HEK293 (cell line): ENCODE results near the gene AXIN1.

Source experiments
- CTCF ChIP-seq: fragments of 450-650 bp; formaldehyde crosslinking; IDR thresholded peaks from 2 replicates; pipeline ENCODE4 v1.5.1; 2016; ENCODE audit warnings: missing biosample characterization, missing genetic modification characterization
- GLIS1 ChIP-seq: fragments of 450-650 bp; formaldehyde crosslinking; IDR thresholded peaks from 2 replicates; pipeline ENCODE4 v1.5.1; 2016; ENCODE audit warnings: missing biosample characterization, missing genetic modification characterization
- PRDM1 ChIP-seq: fragments of 450-650 bp; formaldehyde crosslinking; IDR thresholded peaks from 2 replicates; pipeline ENCODE4; 2016; ENCODE audit warnings: missing biosample characterization, missing genetic modification characterization
- SALL2 ChIP-seq: fragments of 450-650 bp; formaldehyde crosslinking; IDR thresholded peaks from 2 replicates; pipeline ENCODE4 v1.5.0; 2017; ENCODE audit warnings: missing biosample characterization, mild to moderate bottlenecking, missing genetic modification characterization, borderline replicate concordance
- ZFP3 ChIP-seq: fragments of 450-650 bp; formaldehyde crosslinking; IDR thresholded peaks from 2 replicates; pipeline ENCODE4 v1.5.1; 2016; ENCODE audit warnings: low read depth, missing biosample characterization, missing genetic modification characterization
- ZFP37 ChIP-seq: fragments of 450-650 bp; formaldehyde crosslinking; IDR thresholded peaks from 2 replicates; pipeline ENCODE4 v1.5.1; 2016; ENCODE audit warnings: missing biosample characterization, missing genetic modification characterization
- ZNF223 ChIP-seq: fragments of 450-650 bp; formaldehyde crosslinking; IDR thresholded peaks from 2 replicates; pipeline ENCODE4 v1.5.1; 2016; ENCODE audit warnings: missing biosample characterization, missing genetic modification characterization
- ZNF549 ChIP-seq: fragments of 450-650 bp; IDR thresholded peaks from 2 replicates; pipeline ENCODE4 v1.5.1; 2018; ENCODE audit warnings: missing biosample characterization, missing genetic modification characterization, mild to moderate bottlenecking, inconsistent platforms, moderate library complexity

- TF ChIP-seq ZNF549 (tag by site-specific recombination) (no peak), CTCF (tag by site-specific recombination) (no peak), ZFP37 (tag by site-specific recombination) (no peak), ZFP3 (tag by site-specific recombination) (no peak), SALL2 (no peak), ZNF223 (tag by site-specific recombination) (no peak), GLIS1 (no peak), PRDM1 (no peak)
Measured at GRCh38 chr16:336269-336668, 16.3 kb downstream of the AXIN1 start.
